Glutamatergic neuron (in vitro differentiated cells): ENCODE data around the gene GLRA2. TPM values are rescaled to one million over a fixed set of nuclear protein-coding genes. Genes with fewer than 3 reads are reported as not detected.
"Not testable (repeated sequence)": the region's sequence is repeated elsewhere in the genome, so short reads cannot be mapped to it uniquely, and the experiment has no call there.

Experiments used
- DNase-seq: peaks from one replicate; pipeline ENCODE4 v3.0.0; 2022
- H3K27ac Mint-ChIP-seq: one replicate; pipeline ENCODE4 v1.8.0; 2020; ENCODE audit warnings: mild to moderate bottlenecking, mixed read lengths, inconsistent platforms; ENCODE audit not compliant: unreplicated experiment
- H3K27me3 Mint-ChIP-seq: one replicate; pipeline ENCODE4 v1.8.0; 2020; ENCODE audit warnings: mild to moderate bottlenecking, moderate library complexity, mixed read lengths, inconsistent platforms; ENCODE audit not compliant: unreplicated experiment
- H3K36me3 Mint-ChIP-seq: one replicate; pipeline ENCODE4 v1.8.0; 2020; ENCODE audit warnings: mild to moderate bottlenecking, mixed read lengths, inconsistent platforms; ENCODE audit not compliant: unreplicated experiment
- H3K4me1 Mint-ChIP-seq: one replicate; pipeline ENCODE4 v1.8.0; 2020; ENCODE audit warnings: mild to moderate bottlenecking, low read depth, mixed read lengths, inconsistent platforms; ENCODE audit not compliant: unreplicated experiment
- H3K4me3 Mint-ChIP-seq: one replicate; pipeline ENCODE4 v1.8.0; 2020; ENCODE audit warnings: mild to moderate bottlenecking, mixed read lengths, inconsistent platforms; ENCODE audit not compliant: unreplicated experiment
- H3K9me3 Mint-ChIP-seq: one replicate; pipeline ENCODE4 v1.8.0; 2020; ENCODE audit warnings: mild to moderate bottlenecking, moderate library complexity, mixed read lengths, inconsistent platforms; ENCODE audit not compliant: unreplicated experiment
- CTCF ChIP-seq: fragments of 200-600 bp; sonication (generic); IDR thresholded peaks from one replicate; pipeline ENCODE4 v1.5.0; 2021; ENCODE audit not compliant: partially characterized antibody, unreplicated experiment
- total RNA-seq: library from RNA; stranded (reverse); fragmentation: NEBNext Ultra II Directional; extraction: Animal tissue kit (Norgen Biotek cat#: 25700); gene quantifications from one replicate; pipeline ENCODE4 v1.2.1, GENCODE V29; 2021; ENCODE audit not compliant: unreplicated experiment

GLRA2 gene
- total RNA-seq, 1 donor from 2014 or later: 1.9 TPM

- no peak for TF ChIP-seq CTCF
- no peak overlapping the region for H3K27ac Mint-ChIP-seq
- H3K27me3 Mint-ChIP-seq: no peaks in the 10 kb centered on the region
- H3K4me1 Mint-ChIP-seq: no peaks in the 10 kb centered on the region
- no peak for DNase-seq
- no peak overlapping the region for H3K4me3 Mint-ChIP-seq
- H3K9me3 Mint-ChIP-seq: no peaks in the 10 kb centered on the region
- no peaks in the 10 kb centered on the region for H3K36me3 Mint-ChIP-seq
These were observed 144.4 kb downstream of the GLRA2 start for GRCh38 chrX:14673764-14674163.

GRCh38 chrX:14675500-14675899, 146.2 kb downstream of the GLRA2 start:
- H3K9me3 Mint-ChIP-seq: no peaks in the 10 kb centered on the region
- H3K27ac Mint-ChIP-seq: no peak overlapping the region
- no peak overlapping the region for H3K4me3 Mint-ChIP-seq
- H3K27me3 Mint-ChIP-seq: no peaks in the 10 kb centered on the region
- TF ChIP-seq CTCF: no peak
- DNase-seq: no peak
- H3K36me3 Mint-ChIP-seq: no peaks in the 10 kb centered on the region
- H3K4me1 Mint-ChIP-seq: no peaks in the 10 kb centered on the region

- no peak overlapping the region for H3K27ac Mint-ChIP-seq
- H3K27me3 Mint-ChIP-seq: no peaks in the 10 kb centered on the region
- no peaks in the 10 kb centered on the region for H3K9me3 Mint-ChIP-seq
- no peaks in the 10 kb centered on the region for H3K36me3 Mint-ChIP-seq
- DNase-seq: no peak
- no peaks in the 10 kb centered on the region for H3K4me1 Mint-ChIP-seq
- no peak overlapping the region for H3K4me3 Mint-ChIP-seq
- no peak for TF ChIP-seq CTCF
These were observed 147.1 kb downstream of the GLRA2 start for GRCh38 chrX:14676431-14676830.

GRCh38 chrX:14688331-14688730, 159.0 kb downstream of the GLRA2 start:
- not testable (repeated sequence) for DNase-seq, H3K36me3 Mint-ChIP-seq, H3K9me3 Mint-ChIP-seq, H3K4me3 Mint-ChIP-seq, H3K4me1 Mint-ChIP-seq, H3K27me3 Mint-ChIP-seq, H3K27ac Mint-ChIP-seq

- Mint-ChIP-seq H3K4me3 (no peak overlapping the region), H3K9me3 (no peaks in the 10 kb centered on the region), H3K27me3 (peaks cover under 1% of the 10 kb centered on the region), H3K36me3 (no peaks in the 10 kb centered on the region), H3K4me1 (peaks cover 7% of the 10 kb centered on the region), H3K27ac (peak overlapping the region; percentile 80)
- TF ChIP-seq CTCF: no peak
- DNase-seq: no peak
These were observed 161.2 kb downstream of the GLRA2 start for GRCh38 chrX:14690553-14690952.

GRCh38 chrX:14694611-14695010, 165.3 kb downstream of the GLRA2 start:
- Mint-ChIP-seq H3K27ac (no peak overlapping the region), H3K4me1 (peaks cover 7% of the 10 kb centered on the region), H3K36me3 (no peaks in the 10 kb centered on the region), H3K27me3 (peaks cover 2% of the 10 kb centered on the region), H3K9me3 (no peaks in the 10 kb centered on the region), H3K4me3 (no peak overlapping the region)
- no peak for DNase-seq
- no peak for TF ChIP-seq CTCF
